ENCODE data around the gene ZSCAN16. TPM values are rescaled to one million over a fixed set of nuclear protein-coding genes. Genes with fewer than 3 reads are reported as not detected.

ZSCAN16 gene
- total RNA-seq, 2 experiments from 2014 or later, result 2.0 to 2.3 TPM

- no peak for DNase-seq
- intact Hi-C loops (cut with micrococcal nuclease), result no loop called here
- TF ChIP-seq, protein P1, sequence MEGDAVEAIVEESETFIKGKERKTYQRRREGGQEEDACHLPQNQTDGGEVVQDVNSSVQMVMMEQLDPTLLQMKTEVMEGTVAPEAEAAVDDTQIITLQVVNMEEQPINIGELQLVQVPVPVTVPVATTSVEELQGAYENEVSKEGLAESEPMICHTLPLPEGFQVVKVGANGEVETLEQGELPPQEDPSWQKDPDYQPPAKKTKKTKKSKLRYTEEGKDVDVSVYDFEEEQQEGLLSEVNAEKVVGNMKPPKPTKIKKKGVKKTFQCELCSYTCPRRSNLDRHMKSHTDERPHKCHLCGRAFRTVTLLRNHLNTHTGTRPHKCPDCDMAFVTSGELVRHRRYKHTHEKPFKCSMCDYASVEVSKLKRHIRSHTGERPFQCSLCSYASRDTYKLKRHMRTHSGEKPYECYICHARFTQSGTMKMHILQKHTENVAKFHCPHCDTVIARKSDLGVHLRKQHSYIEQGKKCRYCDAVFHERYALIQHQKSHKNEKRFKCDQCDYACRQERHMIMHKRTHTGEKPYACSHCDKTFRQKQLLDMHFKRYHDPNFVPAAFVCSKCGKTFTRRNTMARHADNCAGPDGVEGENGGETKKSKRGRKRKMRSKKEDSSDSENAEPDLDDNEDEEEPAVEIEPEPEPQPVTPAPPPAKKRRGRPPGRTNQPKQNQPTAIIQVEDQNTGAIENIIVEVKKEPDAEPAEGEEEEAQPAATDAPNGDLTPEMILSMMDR (IDR thresholded peaks at IDR 0.05), result no peak
- ATAC-seq, result no peak
- Mint-ChIP-seq H3K36me3 (ENCODE audit: low read depth) (peaks cover 81% of the 10 kb centered on the region), H3K27me3 (no peaks in the 10 kb centered on the region), H3K4me1 (ENCODE audit: low read depth) (no peaks in the 10 kb centered on the region), H3K4me3 (no peak overlapping the region), H3K27ac (no peak overlapping the region), H3K9me3 (peaks cover 7% of the 10 kb centered on the region)
- ChIA-PET POLR2A (interaction anchor here (0.5 to 1.6 kb wide), 5 partner anchors 10 to 323 kb away, joined by 3 to 6 read pairs (median 3); partner anchors contain the start of gene ZKSCAN8), CTCF (interaction anchor here (1.6 to 2.9 kb wide), 2 partner anchors 15 to 202 kb away, joined by 3 to 11 read pairs; no protein-coding TSS in a partner anchor)
Observed at GRCh38 chr6:28153546-28153945, 29.1 kb downstream of the ZSCAN16 start.

- Mint-ChIP-seq H3K9me3 (peaks cover 10% of the 10 kb centered on the region), H3K4me1 (ENCODE audit: low read depth) (no peaks in the 10 kb centered on the region), H3K27ac (no peak overlapping the region), H3K36me3 (ENCODE audit: low read depth) (peaks cover 82% of the 10 kb centered on the region), H3K27me3 (no peaks in the 10 kb centered on the region), H3K4me3 (no peak overlapping the region)
- ChIA-PET POLR2A (no interaction called here), CTCF (no interaction called here)
- no peak for DNase-seq
- intact Hi-C loops (cut with micrococcal nuclease), result no loop called here
- TF ChIP-seq, protein P1 (IDR thresholded peaks at IDR 0.05), result no peak
- no peak for ATAC-seq
Observed at GRCh38 chr6:28154357-28154756, 29.9 kb downstream of the ZSCAN16 start.

GRCh38 chr6:28158318-28158717 is 33.9 kb downstream of the ZSCAN16 start:
- H3K27me3 Mint-ChIP-seq, result no peaks in the 10 kb centered on the region
- H3K27ac Mint-ChIP-seq, result no peak overlapping the region
- H3K4me1 Mint-ChIP-seq (ENCODE audit: low read depth), result peaks cover 15% of the 10 kb centered on the region
- no peak for ATAC-seq
- CTCF ChIA-PET, result no interaction called here
- POLR2A ChIA-PET, result no interaction called here
- TF ChIP-seq, protein P1 (IDR thresholded peaks at IDR 0.05), result no peak
- no peak overlapping the region for H3K4me3 Mint-ChIP-seq
- no peak for DNase-seq
- H3K9me3 Mint-ChIP-seq, result peaks cover 7% of the 10 kb centered on the region
- intact Hi-C loops (cut with micrococcal nuclease), result no loop called here
- H3K36me3 Mint-ChIP-seq (ENCODE audit: low read depth), result peaks cover 70% of the 10 kb centered on the region

DNA sequence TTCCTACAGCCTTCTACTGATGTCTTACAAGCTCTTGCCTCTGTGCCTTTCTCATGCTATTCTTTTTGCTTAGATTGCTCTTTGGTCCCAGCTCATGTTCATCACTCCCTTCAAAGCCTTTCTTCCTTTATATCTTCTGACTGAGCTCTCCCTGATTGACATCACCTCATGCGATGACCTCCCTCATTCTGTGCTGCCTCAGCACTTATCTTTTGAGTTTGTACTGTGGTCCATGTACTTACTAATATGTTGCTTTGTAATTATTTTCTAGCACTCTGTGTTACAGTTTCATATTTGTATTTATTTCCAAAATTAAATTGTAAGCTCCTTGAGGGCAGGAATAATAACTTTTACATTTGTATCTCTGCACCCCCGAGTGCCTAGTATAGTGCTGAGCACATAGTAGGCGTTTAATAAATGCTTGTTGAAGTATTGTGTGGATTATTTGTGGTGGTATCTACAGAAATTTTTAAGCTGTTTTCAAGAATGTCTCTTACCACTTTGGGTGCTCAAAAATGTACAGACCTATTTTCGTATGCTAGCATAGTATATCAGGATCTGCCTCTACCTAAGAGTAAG is 34.7 kb downstream of the ZSCAN16 start:
- intact Hi-C loops (cut with micrococcal nuclease), result no loop called here
- TF ChIP-seq, protein P1 (IDR thresholded peaks at IDR 0.05), result no peak
- DNase-seq (no peak), ATAC-seq (no peak)
- Mint-ChIP-seq H3K9me3 (peaks cover 7% of the 10 kb centered on the region), H3K27me3 (no peaks in the 10 kb centered on the region), H3K27ac (no peak overlapping the region), H3K4me3 (no peak overlapping the region), H3K36me3 (ENCODE audit: low read depth) (peaks cover 62% of the 10 kb centered on the region), H3K4me1 (ENCODE audit: low read depth) (peaks cover 15% of the 10 kb centered on the region)
- POLR2A ChIA-PET, result interaction anchor here (0.6 to 1.1 kb wide), 2 partner anchors 23 to 391 kb away, joined by 3 read pairs; no protein-coding TSS in a partner anchor
- CTCF ChIA-PET, result interaction anchor here (1.0 kb wide), 1 partner anchor 197 kb away, joined by 3 read pairs; no protein-coding TSS in a partner anchor

GRCh38 chr6:28160233-28160632 is 35.8 kb downstream of the ZSCAN16 start:
- Mint-ChIP-seq H3K4me1 (ENCODE audit: low read depth) (peaks cover 15% of the 10 kb centered on the region), H3K4me3 (no peak overlapping the region), H3K9me3 (peaks cover 7% of the 10 kb centered on the region), H3K27ac (no peak overlapping the region), H3K27me3 (no peaks in the 10 kb centered on the region), H3K36me3 (ENCODE audit: low read depth) (peaks cover 53% of the 10 kb centered on the region)
- TF ChIP-seq, protein P1 (IDR thresholded peaks at IDR 0.05), result no peak
- intact Hi-C loops (cut with micrococcal nuclease), result no loop called here
- ChIA-PET CTCF (interaction anchor here (1.0 kb wide), 1 partner anchor 195 kb away, joined by 3 read pairs; no protein-coding TSS in a partner anchor), POLR2A (interaction anchor here (1.1 kb wide), 1 partner anchor 32 kb away, joined by 3 read pairs; no protein-coding TSS in a partner anchor)
- DNase-seq (no peak), ATAC-seq (no peak)
